Subcutaneous abdominal adipose tissue (tissue), 5 donors: ENCODE data around the gene GIPC2.

ENCODE experiments used
- H3K27ac ChIP-seq: one replicate; pipeline ENCODE4 v1.7.0; 2013; ENCODE audit warnings: low read depth, mild to moderate bottlenecking, inconsistent platforms, low read length, moderate library complexity
- H3K27me3 ChIP-seq, 5 donors: one replicate each; pipeline ENCODE4 v1.7.0; 2013; ENCODE audit warnings: low read length in 5 of 5, inconsistent platforms in 1 of 5; ENCODE audit not compliant: control insufficient read depth in 5 of 5, insufficient read depth in 4 of 5
- H3K36me3 ChIP-seq, 5 donors: one replicate each; pipeline ENCODE4 v1.7.0; 2013; ENCODE audit warnings: low read length in 5 of 5; ENCODE audit not compliant: control insufficient read depth in 5 of 5, insufficient read depth in 5 of 5
- H3K4me1 ChIP-seq, 5 donors: one replicate each; pipeline ENCODE4 v1.7.0; 2013; ENCODE audit warnings: low read length in 5 of 5, mild to moderate bottlenecking in 3 of 5, moderate library complexity in 1 of 5; ENCODE audit not compliant: control insufficient read depth in 5 of 5, insufficient read depth in 5 of 5
- H3K4me3 ChIP-seq, 5 donors: one replicate each; pipeline ENCODE4 v1.7.0; 2013; ENCODE audit warnings: low read length in 5 of 5, low read depth in 1 of 5
- H3K9ac ChIP-seq, 5 donors: one replicate each; pipeline ENCODE4 v1.7.0; 2013; ENCODE audit warnings: low read length in 5 of 5, mild to moderate bottlenecking in 4 of 5, moderate library complexity in 3 of 5
- H3K9me3 ChIP-seq, 5 donors: one replicate each; pipeline ENCODE4 v1.7.0; 2013; ENCODE audit warnings: low read length in 5 of 5; ENCODE audit not compliant: control insufficient read depth in 5 of 5
- donor health status: healthy.
- donor health status: healthy.
- donor health status: healthy.
- donor health status: healthy.
- donor health status: healthy.

The GIPC2 gene

DNA sequence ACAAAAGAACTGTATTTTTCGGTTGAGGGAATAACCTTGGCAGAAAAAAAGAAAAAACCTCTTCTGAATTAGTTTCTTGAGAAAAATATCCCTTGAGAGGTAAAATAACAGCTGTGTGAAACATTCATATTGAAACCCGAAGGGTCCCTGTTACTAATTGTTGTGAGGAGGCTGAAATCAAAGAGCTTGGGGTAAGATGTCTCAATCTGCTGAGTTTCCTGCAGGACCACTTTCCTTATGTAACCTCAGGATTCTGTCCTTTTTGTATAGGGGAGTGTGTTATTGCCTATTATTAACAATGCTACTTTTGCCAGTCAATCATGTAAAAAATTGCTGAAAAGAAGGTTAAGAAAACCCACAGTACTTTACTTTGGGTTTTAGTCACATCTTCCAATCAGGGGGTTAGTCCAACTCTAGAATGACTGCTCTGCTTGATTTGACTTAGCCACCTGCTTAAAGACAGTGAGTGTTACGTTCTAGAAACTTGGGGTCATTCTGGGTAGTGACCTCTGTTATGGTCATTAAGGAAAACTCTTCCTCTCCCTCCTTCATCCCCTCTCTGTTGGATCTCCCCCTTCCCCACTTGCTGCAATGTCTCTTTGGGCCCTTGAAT, 138.8 kb downstream of the GIPC2 start:
- H3K4me3 ChIP-seq, result no peak overlapping the region
- H3K9ac ChIP-seq, result no peak overlapping the region
- no peaks in the 10 kb centered on the region for H3K4me1 ChIP-seq
- no peak overlapping the region for H3K27ac ChIP-seq
- H3K27me3 ChIP-seq, result no peaks in the 10 kb centered on the region
- no peaks in the 10 kb centered on the region for H3K36me3 ChIP-seq
- peaks cover 0 to 2% (median 0%) of the 10 kb centered on the region in 5 donors for H3K9me3 ChIP-seq
